GM12872 (cell line): ENCODE results near the gene ALKAL2.

Source experiments
- CTCF ChIP-seq: IDR thresholded peaks from 3 replicates; pipeline ENCODE4 v1.5.1; 2011; ENCODE audit warnings: low read depth, mild to moderate bottlenecking, low read length, moderate library complexity; ENCODE audit not compliant: insufficient read depth

Gene ALKAL2

GRCh38 chr2:248724-249123 is 39.2 kb downstream of the ALKAL2 start:
- TF ChIP-seq CTCF = no peak

- peak; percentile 66 for TF ChIP-seq CTCF
Measured at GRCh38 chr2:246489-247144, 41.3 kb downstream of the ALKAL2 start.

GRCh38 chr2:244547-244946 is 43.3 kb downstream of the ALKAL2 start:
- TF ChIP-seq CTCF = no peak

GRCh38 chr2:238869-239268 is 49.0 kb downstream of the ALKAL2 start:
- no peak for TF ChIP-seq CTCF

GRCh38 chr2:238431-238830 is 49.5 kb downstream of the ALKAL2 start:
- no peak for TF ChIP-seq CTCF

- TF ChIP-seq CTCF = no peak
Measured at GRCh38 chr2:237878-238277, 50.0 kb downstream of the ALKAL2 start.

- no peak for TF ChIP-seq CTCF
Measured at GRCh38 chr2:236993-237539, 50.8 kb downstream of the ALKAL2 start.
